KBM-7 (cell line): ENCODE results near the gene HMG20B.
A peak's percentile ranks its signal among the peaks of the same experiment; 100 is the strongest.
"Not testable (repeated sequence)": the region's sequence is repeated elsewhere in the genome, so short reads cannot be mapped to it uniquely, and the experiment has no call there.

Source experiments
- DNase-seq: peaks from one replicate; pipeline ENCODE4 v3.0.0-alpha.2; 2015
- in situ Hi-C: fragments of 300-500 bp; cut with MboI; formaldehyde crosslinking; loops from 2 replicates; pipeline ENCODE4 v1.14.3; 2020; ENCODE audit warnings: low sequenced_read_pairs, low pct_unique_long_range_greater_than_20kb, mixed read lengths

Gene HMG20B

DNA sequence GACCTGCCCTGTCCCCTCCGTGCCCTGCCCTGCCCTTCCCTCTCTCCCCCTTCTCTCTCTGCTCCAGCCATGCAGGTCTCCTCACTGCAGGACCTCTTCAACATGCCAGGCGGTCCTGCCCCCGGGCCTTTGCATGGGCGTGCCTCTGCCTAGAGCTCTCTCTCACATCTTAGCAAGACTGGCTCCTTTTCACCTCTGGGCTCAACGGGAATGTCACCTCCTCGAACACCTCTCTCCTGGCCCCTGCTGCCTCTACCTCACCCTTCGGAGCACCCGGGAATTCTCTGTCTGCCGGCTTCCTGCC is 21.0 kb upstream of the HMG20B start:
- in situ Hi-C loops: no loop called here
- DNase-seq: no peak

DNA sequence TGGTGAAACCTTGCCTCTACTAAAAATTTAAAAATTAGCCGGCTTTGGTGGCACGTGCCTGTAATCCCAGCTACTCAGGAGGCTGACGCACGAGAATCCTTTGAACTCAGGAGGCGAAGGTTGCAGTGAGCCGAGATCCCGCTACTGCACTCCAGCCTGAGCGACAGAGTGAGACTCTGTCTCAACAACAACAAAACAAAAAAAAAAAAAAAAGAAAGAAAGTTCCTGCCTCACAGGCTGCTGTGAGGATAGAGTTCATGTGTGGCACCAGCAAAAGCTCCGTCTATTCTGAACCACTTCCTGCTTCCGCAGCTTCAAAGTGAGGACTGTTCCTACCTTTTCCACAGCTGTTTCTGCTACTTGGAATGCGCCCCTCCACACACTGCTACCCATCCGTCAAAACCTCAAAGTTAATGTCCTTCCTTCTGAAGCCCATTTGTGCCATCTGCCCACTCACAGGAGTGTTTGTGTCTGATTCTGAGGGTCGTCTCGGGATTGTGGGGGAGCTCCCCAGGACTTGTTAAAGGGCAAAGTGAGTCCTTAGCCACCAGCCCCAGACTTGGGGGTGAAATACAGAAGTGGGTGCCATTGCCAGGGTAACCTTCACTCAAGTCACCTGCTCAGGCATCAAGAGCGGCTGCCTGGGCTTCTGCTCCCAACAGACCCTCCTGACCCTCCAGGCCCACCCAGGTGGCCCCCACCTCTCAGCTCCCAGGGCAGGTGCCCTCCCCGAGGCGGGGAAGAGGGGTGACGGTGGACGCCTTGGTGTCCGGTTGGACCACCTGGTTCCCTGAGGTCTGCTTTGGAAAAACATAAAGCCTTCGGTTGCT is 18.3 kb upstream of the HMG20B start:
- in situ Hi-C loops: no loop called here
- peak; percentile 57 for DNase-seq

DNA sequence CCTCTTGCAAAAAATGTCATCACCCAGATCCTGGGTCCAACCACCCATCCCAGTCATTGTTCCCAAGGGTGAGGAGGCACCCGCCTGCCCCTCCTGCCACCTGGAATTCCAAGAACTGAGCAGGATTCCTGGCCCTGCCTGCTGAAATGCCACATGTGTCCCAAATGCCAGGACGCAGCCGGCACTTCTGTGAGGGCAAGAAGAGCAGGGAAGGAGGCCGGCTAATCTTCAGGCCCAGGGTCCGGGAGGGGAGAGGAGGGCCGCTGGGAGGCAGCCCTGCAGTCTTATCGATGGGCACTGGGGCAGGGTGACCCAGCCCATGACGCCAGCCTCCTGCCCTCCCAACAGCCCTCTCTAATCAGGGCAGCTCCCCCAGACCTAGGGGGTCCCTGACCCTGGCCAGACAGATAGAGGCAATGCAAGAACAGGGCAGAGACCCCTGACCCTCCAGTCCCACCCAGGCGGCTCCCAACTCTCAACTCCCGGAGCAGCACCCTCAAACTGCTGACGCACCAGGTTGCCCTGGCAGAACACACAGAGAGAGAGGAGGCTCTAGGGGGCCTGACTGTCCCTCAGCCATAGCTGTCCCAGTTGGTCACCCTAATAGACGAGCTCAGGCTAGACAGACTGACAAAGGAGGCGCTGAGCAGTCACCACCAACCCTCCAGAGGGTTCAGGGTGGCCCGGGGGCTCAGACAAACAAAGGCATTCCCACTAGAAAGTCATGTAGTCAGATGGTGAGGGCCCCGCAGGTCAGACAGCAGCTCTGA is 16.9 kb upstream of the HMG20B start:
- in situ Hi-C loops: no loop called here
- DNase-seq: no peak

DNA sequence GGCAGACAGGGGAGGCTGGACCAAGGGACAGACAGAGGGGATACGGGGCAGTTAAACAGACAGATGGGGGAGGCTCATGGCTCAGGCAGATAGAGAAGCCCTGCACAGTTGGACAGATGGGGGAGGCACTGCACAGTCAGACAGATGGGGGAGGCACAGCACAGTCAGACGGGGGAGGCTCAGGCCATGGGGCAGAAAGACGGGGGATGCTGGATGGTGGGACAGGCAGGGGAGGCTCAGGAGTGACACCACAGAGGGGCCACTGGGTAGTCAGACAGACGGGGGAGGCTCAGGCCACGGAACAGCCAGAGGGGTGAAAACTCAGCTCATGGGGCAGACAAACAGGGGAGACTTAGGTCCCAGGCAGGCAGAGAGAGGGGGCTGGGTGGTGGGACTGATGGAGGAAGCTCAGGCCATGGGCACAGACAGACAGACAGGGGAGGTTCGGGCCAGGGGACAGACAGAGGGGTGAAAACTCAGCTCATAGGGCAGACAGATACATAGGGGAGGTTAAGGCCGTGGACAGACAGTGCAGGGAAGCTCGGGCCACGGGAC is 16.2 kb upstream of the HMG20B start:
- DNase-seq: no peak
- in situ Hi-C loops: no loop called here

DNA sequence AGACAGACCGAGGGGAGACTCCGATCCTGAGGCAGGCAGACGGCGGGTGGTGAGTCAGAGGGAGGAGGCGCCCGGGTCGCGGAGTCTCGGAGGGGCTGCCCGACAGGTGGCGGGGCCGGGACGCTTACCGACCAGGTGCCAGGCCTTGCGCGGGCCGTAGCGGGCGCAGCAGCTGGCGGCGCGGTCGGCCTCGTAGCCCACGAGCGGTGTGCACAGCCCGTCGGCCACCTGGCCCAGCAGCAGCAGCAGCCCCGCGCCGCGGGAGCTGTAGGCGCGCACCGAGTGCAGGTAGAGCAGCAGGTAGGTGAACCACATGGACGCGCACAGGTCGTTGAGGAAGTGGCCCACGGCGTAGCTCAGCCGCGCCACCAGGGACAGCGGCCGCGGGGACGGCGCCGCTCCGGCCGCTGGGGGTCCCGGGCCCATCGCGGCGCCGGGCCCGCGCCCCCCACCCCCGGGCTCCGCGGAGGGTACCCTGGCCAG is 15.7 kb upstream of the HMG20B start:
- in situ Hi-C loops: no loop called here
- DNase-seq: no peak

DNA sequence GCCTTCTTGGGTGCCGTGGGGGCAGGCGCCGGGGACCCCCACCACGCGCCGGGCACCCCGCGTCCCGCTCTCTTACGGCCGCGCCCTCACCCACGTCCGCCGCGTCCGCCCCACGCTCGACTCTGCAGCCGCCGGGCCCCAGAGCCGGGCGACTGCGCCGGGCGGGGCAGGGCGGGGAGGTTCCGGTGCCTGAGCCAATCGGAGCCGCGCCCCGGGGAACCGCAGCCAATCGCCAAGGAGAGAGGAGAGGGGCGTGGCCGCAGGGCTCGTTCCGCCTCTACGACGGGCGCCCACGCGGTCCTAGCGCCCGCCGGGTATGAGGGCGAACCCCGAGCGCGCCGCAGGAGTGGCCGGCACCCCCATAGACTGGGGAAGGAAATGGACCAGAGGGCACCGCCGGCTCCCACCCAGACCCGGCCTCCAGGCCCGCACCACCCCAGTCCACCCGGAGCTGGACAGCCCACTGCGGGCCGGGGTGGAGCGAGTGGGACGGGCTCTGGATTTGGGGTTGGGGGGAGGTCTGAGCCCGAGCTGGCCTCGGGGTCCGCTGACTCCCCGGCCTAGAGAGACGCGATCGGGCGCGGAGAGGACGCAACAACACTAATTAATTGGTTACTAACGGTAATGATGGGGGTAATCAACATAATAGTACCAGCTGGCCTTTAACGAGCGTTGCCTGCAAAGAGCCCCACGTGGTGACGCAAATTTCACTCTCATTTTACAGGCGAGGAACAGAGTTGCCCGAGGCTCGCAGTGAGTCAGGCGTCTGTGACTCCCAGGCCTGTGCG is 15.1 kb upstream of the HMG20B start, which contains the start of gene MFSD12:
Gene MFSD12 (minus strand): TSS at position 126 of the 788 bp plus-strand sequence. CDS start 183 bp downstream, outside the sequence.
- in situ Hi-C loops: no loop called here
- peak; percentile 92 for DNase-seq

DNA sequence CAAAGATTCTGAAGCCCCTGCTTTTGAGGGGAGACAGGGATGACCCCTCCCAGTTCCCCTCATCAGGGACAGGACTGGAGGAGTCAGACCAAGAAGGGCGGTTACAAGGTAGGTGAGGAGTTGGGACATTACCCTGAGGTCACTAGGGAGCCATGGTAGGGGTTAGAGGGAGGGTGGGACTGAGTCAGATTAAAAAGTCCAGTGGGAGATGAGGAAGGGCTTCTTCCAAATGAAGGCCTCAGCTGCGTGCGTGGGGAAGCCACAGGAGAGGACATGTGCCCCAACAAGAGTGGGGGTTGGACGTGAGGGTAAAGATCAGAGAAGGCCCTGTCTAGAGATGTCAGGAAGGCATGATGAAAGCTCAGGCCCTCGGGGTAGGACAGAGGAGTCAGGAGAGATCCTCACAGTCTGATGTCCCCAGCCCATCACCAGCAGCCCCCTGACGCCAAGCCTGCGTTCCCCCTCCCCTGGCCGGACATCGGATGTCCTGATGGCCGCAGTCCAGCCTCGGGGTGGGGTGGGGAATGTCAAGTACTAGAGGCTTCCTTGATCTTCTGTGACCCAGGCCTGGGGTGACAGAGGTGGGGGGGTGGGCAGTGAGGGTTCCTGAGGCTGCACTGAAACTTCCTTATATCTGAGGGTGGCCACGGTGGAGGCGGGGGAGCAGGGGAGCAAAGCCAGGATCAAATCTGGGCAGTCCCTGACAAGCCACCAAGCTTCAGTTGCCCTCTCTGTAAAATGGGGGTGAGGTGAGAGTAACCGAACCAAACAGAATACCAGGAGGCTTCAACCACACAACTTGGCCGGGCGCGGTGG is 8.8 kb upstream of the HMG20B start:
- no peak for DNase-seq
- in situ Hi-C loops: no loop called here

DNA sequence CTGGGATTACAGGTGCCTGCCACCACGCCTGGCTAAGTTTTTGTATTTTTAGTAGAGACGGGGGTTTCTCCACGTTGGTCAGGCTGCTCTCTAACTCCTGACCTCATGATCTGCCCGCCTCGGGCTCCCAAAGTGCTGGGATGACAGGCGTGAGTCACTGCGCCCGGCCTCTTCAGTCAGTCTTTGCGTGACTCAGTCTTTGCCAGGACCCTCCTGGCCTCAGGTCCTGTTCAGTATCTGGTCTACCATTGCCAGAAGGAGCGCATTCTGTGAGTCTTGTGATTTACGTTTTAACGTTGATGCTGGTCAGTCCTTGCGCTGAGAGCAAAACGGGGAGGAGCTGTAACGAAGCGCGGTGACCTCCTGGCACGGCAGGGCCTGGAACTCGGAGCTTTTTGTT is 7.6 kb upstream of the HMG20B start:
- in situ Hi-C loops: no loop called here
- DNase-seq: no peak

DNA sequence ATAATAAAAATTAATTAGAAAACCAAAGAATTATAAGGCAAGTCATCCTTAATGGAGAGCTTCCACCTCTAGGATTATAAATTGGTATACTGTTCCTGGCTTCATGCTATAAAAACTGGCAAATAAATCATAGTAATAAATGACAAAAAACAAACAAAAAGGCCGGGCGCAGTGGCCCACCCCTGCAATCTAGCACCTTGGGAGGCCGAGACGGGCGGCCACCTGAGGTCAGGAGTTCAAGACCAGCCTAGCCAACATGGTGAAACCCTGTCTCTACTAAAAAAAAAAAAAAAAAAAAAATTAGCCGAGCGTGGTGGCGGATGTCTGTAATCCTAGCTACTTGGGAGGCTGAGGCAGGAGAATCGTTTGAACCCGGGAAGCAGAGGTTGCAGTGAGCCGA is 2.7 kb upstream of the HMG20B start:
- in situ Hi-C loops, DNase-seq: not testable (repeated sequence)

DNA sequence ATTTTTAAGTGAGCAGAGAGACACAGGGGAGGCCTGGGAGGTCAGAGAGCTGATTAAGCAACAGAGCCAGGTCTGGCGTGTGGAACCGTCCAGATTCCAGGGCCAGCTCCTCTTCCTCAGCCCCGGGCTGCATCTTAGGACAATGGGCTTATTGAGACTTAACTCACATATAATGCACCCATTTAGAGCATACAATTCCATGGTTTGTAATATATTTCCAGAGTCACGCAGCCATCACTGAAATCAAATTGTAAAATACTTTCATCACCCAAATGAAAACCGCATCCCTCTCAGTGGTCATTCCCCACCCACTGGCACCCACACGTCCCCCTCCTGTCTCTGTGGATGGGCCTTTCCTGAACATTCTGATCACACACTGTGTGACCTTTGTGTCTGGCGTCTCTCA is 2.1 kb upstream of the HMG20B start:
- no peak for DNase-seq
- in situ Hi-C loops: no loop called here

DNA sequence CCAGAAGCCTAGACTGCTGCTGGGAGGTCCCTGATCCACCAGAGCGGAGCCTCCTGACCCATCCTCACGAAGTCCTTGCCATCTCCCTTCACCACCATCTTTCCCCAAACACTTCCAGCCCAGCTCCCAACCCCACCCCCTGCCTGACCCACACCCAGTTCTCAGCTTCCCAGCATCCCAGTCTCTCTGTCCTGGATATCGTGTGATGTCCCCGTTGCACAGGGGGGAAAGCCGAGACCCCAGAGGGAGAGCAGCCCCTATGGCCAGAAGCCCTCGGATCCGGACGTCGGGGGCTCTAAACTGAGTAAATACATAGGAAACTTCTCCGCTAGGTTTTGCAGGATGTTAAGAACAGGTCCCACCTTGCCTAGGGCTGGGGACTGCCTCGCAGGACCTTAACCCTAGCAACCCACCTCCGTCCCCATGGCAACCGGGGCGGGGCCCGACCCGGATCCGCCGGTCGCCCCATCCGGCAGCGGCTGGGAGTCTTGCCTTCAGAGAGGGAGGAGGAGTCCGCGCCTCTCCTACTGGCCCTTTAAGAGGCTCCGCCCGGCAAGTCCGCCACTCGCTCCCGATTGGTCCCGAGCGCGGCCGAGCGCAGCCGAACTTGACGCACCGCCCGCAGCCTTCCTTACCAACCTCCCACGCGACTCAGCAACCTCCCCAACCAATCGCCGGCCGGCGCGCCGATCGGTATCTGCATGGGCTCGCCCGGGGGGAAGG is 451 bp upstream of the HMG20B start:
- in situ Hi-C loops: no loop called here
- peak; percentile 100 for DNase-seq

DNA sequence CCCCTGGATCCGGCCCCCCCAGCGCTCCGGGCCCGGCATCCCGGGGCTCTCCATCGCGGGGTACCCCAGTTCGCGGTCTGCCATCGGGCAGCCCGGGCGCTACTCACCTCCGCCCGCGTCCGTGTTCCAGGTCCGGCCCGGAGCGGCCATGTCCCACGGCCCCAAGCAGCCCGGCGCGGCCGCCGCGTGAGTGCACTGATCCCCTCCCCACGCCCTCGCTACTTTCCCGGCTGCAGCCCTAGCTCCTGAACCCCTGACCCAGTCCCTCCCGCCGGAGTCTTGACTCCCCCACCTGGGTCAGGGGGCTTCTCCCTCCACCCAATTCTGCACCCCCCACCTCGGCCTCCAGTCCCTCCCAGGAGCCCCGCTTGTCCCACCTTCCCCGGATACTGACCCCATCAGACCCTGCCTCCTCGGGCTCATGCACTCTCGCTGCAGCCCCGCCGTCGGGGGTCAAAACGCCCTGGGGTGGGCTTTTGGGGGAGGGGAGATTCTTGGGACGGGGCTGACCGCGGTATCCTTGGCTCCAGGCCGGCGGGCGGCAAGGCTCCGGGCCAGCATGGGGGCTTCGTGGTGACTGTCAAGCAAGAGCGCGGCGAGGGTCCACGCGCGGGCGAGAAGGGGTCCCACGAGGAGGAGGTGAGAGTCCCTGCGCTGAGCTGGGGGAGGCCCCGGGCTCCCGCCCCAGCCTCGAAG is 566 bp downstream of the HMG20B start:
- DNase-seq: no peak
- in situ Hi-C loops: no loop called here

DNA sequence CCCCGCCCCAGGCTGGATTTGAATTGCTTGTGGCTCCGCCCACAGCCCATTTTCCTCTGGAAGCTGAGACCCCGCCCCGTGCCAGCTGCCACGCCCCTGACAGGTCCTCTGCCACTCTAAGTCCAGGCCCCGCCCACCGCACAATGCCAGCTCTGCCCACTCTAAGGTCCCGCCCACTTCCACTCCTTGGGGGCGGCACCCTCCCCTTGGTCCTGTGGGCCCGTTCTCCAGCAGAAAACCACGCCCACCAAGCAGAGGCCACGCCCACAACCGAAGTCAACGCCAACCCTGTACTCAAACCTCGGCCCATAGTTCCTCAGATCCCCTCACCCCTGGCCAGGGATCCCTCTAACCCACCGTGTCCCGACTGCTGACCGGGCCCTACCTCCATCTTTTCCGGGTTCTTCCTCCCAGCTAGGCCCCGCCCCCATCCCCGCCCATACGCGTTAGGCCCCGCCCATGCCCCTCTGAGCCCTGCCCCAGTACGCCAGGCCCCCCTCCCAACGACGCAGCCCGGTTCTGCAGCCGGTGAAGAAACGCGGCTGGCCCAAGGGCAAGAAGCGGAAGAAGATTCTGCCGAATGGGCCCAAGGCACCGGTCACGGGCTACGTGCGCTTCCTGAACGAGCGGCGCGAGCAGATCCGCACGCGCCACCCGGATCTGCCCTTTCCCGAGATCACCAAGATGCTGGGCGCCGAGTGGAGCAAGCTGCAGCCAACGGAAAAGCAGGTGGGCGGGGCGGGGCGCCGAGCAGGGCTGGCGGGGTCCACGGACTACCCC is 1.3 kb downstream of the HMG20B start:
- DNase-seq: peak; percentile 99
- in situ Hi-C loops: no loop called here

DNA sequence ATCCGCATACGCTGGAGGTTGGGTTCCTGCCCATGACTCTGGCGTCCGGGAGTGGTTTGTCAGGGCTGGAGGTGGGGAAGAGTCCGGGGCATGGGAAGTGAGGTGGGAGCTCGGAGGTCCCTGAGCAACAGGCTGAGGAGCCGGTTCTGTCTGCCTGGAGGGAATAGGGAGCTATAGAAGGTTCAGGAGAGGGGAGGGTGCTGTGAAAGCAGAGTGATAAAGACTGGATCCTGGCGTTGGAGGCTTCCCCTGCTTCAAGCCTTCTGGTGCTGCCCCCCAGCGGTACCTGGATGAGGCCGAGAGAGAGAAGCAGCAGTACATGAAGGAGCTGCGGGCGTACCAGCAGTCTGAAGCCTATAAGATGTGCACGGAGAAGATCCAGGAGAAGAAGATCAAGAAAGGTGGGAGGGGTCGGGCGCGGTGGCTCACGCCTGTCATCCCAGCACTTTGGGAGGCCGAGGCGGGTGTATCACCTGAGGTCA is 2.6 kb downstream of the HMG20B start:
- in situ Hi-C loops: no loop called here
- peak; percentile 71 for DNase-seq

DNA sequence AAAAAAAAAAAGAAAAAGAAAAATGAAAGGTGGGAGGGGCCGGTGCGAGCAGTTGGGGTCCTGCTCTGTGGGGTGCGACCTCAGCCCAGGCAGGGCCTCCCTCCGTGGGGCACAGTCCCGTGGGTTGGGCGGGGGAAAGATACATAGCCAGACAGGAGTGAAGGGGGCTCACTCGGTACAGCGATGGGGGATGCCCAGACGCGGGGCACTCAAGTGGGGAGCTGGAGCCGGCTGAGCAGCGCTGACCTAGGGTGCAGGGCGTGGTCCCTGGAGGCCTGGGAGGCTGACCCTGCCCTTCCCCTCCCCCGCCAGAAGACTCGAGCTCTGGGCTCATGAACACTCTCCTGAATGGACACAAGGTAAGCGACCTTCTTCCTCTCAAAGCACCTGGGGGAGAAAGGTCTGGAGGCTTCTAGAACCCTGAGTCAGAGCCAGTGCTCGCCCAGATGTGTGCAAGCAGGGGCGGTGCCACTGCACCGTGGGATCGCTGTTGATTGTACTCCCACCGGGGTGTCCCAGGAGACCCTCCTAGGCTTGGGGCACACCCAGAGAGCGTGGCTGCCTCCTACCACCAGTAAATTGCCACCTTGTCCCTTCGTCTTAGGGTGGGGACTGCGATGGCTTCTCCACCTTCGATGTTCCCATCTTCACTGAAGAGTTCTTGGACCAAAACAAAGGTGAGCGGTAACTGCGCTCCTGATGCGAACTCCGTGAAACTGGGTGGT is 3.4 kb downstream of the HMG20B start:
- no peak for DNase-seq
- in situ Hi-C loops: no loop called here
